A673 (cell line): ENCODE measurements around the gene MZB1. TPM values are rescaled to one million over a fixed set of nuclear protein-coding genes. Genes with fewer than 3 reads are reported as not detected.

Source experiments
- BruUV-seq: library from RNA; stranded (reverse); fragments of 400-500 nt; replicated peaks from 2 replicates; lab custom pipeline; 2021; lab: Mats Ljungman, UMichigan
- CTCF ChIA-PET: fragments of 300-600 bp; sonication (Branson Sonifier 250); formaldehyde crosslinking; loops from one replicate; lab custom pipeline; 2022; ENCODE audit warnings: antibody characterized with exemption; lab: Charles Lee
- POLR2A ChIA-PET: fragments of 300-600 bp; sonication (Branson Sonifier 250); formaldehyde crosslinking; loops from one replicate; lab custom pipeline; 2022; ENCODE audit warnings: antibody characterized with exemption; ENCODE audit not compliant: low non-redundant PET; lab: Charles Lee
- DNase-seq: peaks from one replicate; pipeline ENCODE4 v3.0.0-alpha.2; 2015; ENCODE audit warnings: low spot score
- H3K27ac ChIP-seq: fragments of 200-600 bp; sonication (generic); 2 replicates; pipeline ENCODE4 v1.5.1; 2016; ENCODE audit warnings: mixed run types, low read depth, mild to moderate bottlenecking, mixed read lengths, antibody characterized with exemption, low read length; ENCODE audit not compliant: poor library complexity, severe bottlenecking
- H3K27me3 ChIP-seq: fragments of 200-600 bp; sonication (generic); replicated peaks from 2 replicates; pipeline ENCODE4 v1.6.1; 2017; ENCODE audit warnings: mixed run types, low read depth, mild to moderate bottlenecking, mixed read lengths, antibody characterized with exemption, low read length; ENCODE audit not compliant: insufficient read depth, poor library complexity
- H3K36me3 ChIP-seq: fragments of 200-600 bp; sonication (generic); 2 replicates; pipeline ENCODE4 v1.6.1; 2016; ENCODE audit warnings: mixed run types, mild to moderate bottlenecking, mixed read lengths, antibody characterized with exemption, low read length; ENCODE audit not compliant: insufficient read depth, poor library complexity, severe bottlenecking
- H3K4me1 ChIP-seq: fragments of 200-600 bp; sonication (generic); 2 replicates; pipeline ENCODE4 v1.6.1; 2017; ENCODE audit warnings: mixed run types, mild to moderate bottlenecking, mixed read lengths, antibody characterized with exemption, low read length; ENCODE audit not compliant: insufficient read depth, poor library complexity, severe bottlenecking
- H3K4me3 ChIP-seq: fragments of 200-600 bp; sonication (generic); 2 replicates; pipeline ENCODE4 v1.5.1; 2016; ENCODE audit warnings: low read depth, mixed run types, mild to moderate bottlenecking, mixed read lengths, low read length; ENCODE audit not compliant: poor library complexity, severe bottlenecking
- H3K9me3 ChIP-seq: fragments of 200-600 bp; sonication (generic); 2 replicates; pipeline ENCODE4 v1.6.1; 2016; ENCODE audit warnings: mixed run types, low read depth, mild to moderate bottlenecking, mixed read lengths, antibody characterized with exemption, low read length; ENCODE audit not compliant: poor library complexity, severe bottlenecking
- CTCF ChIP-seq: fragments of 300-800, 200-600 bp; sonication (generic); conservative IDR thresholded peaks from 2 replicates; pipeline ENCODE4 v1.5.1; 2017; ENCODE audit warnings: low read depth, mild to moderate bottlenecking, antibody characterized with exemption, low read length, moderate library complexity, mixed read lengths
- EZH2 ChIP-seq: fragments of 200-600 bp; sonication (generic); IDR thresholded peaks from 2 replicates; pipeline ENCODE4 v1.6.1; 2017; ENCODE audit warnings: borderline replicate concordance, low read depth, mild to moderate bottlenecking, mixed read lengths, antibody characterized with exemption, low read length; ENCODE audit not compliant: poor library complexity, severe bottlenecking
- intact Hi-C: fragments of 100-400 bp; cut with micrococcal nuclease; formaldehyde crosslinking; loops from one replicate; pipeline ENCODE4 v1.10.0; 2022; ENCODE audit not compliant: unreplicated experiment
- total RNA-seq: library from RNA; stranded (reverse); gene quantifications from 2 replicates; pipeline ENCODE4 v1.2.3, GENCODE V29; 2021

The MZB1 gene
- total RNA-seq, 1 experiment from 2014 or later, result not detected

- TF ChIP-seq CTCF (no peak), EZH2 (no peak)
- no peaks in the 10 kb centered on the region for H3K27me3 ChIP-seq
- no peak overlapping the region for H3K27ac ChIP-seq
- no peaks in the 10 kb centered on the region for H3K4me1 ChIP-seq
- H3K4me3 ChIP-seq, result no peak overlapping the region
- BruUV-seq, result no TSS peak
- H3K36me3 ChIP-seq, result no peaks in the 10 kb centered on the region
- ChIA-PET POLR2A (no interaction called here), CTCF (no interaction called here)
- H3K9me3 ChIP-seq, result no peaks in the 10 kb centered on the region
- intact Hi-C loops, result no loop called here
- DNase-seq, result no peak
These were observed 24.9 kb upstream of the MZB1 start for GRCh38 chr5:139414581-139415130.

GRCh38 chr5:139413963-139414362 is 24.2 kb upstream of the MZB1 start:
- no peaks in the 10 kb centered on the region for H3K4me1 ChIP-seq
- ChIA-PET CTCF (no interaction called here), POLR2A (no interaction called here)
- no TSS peak for BruUV-seq
- H3K36me3 ChIP-seq, result no peaks in the 10 kb centered on the region
- no peak for DNase-seq
- H3K27ac ChIP-seq, result no peak overlapping the region
- H3K4me3 ChIP-seq, result no peak overlapping the region
- no peaks in the 10 kb centered on the region for H3K9me3 ChIP-seq
- TF ChIP-seq EZH2 (no peak), CTCF (no peak)
- H3K27me3 ChIP-seq, result no peaks in the 10 kb centered on the region
- intact Hi-C loops, result no loop called here

- Histone ChIP-seq H3K27me3 (no peaks in the 10 kb centered on the region), H3K4me1 (no peaks in the 10 kb centered on the region), H3K27ac (no peak overlapping the region), H3K9me3 (no peaks in the 10 kb centered on the region), H3K36me3 (no peaks in the 10 kb centered on the region), H3K4me3 (no peak overlapping the region)
- no TSS peak for BruUV-seq
- POLR2A ChIA-PET, result no interaction called here
- TF ChIP-seq EZH2 (no peak), CTCF (no peak)
- intact Hi-C loops, result no loop called here
- DNase-seq, result no peak
- CTCF ChIA-PET, result no interaction called here
These were observed 23.4 kb upstream of the MZB1 start for GRCh38 chr5:139413153-139413552.
